HUES64 (cell line): ENCODE measurements around the gene GDAP2.
"Not testable (repeated sequence)": the region's sequence is repeated elsewhere in the genome, so short reads cannot be mapped to it uniquely, and the experiment has no call there.

Source experiments
- H3K27ac ChIP-seq: 2 replicates; pipeline ENCODE4 v1.7.0; 2013; ENCODE audit warnings: low read depth, low read length, inconsistent platforms
- H3K27me3 ChIP-seq: 2 replicates; pipeline ENCODE4 v1.6.1; 2013; ENCODE audit warnings: mild to moderate bottlenecking, low read length; ENCODE audit not compliant: insufficient read depth
- H3K36me3 ChIP-seq: 2 replicates; pipeline ENCODE4 v1.6.1; 2013; ENCODE audit warnings: mild to moderate bottlenecking, low read length; ENCODE audit not compliant: insufficient read depth
- H3K4me1 ChIP-seq: 2 replicates; pipeline ENCODE4 v1.6.1; 2013; ENCODE audit warnings: mild to moderate bottlenecking, low read length, moderate library complexity; ENCODE audit not compliant: insufficient read depth
- H3K4me3 ChIP-seq: 2 replicates; pipeline ENCODE4 v1.5.1; 2013; ENCODE audit warnings: mild to moderate bottlenecking, low read length, moderate library complexity
- H3K9ac ChIP-seq: 2 replicates; pipeline ENCODE4 v1.6.1; 2013; ENCODE audit warnings: mild to moderate bottlenecking, low read depth, low read length
- H3K9me3 ChIP-seq: 2 replicates; pipeline ENCODE4 v1.6.1; 2013; ENCODE audit warnings: low read depth, low read length; ENCODE audit not compliant: insufficient read depth
- WGBS: fragments of 150-250, 120-280 bp; methylation state at CpG from one replicate; pipeline ENCODE4 v1.1.7; 2013; ENCODE audit warnings: missing lambda C conversion rate; 5-methylcytosine and 5-hydroxymethylcytosine counted together

The GDAP2 gene

GRCh38 chr1:117932576-117932975 lies 3.2 kb upstream of the GDAP2 start:
- 95% methylated on average over 4 of the region's 4 CpGs for whole genome bisulfite sequencing

GRCh38 chr1:117930484-117930883 lies 1.1 kb upstream of the GDAP2 start:
- WGBS: 4% methylated on average over 6 of the region's 6 CpGs
- Histone ChIP-seq H3K27ac (no peak overlapping the region), H3K9ac (peak overlapping the region; percentile 85)

More at GRCh38 chr1:117932576-117932975, 3.2 kb upstream of the GDAP2 start:
- Histone ChIP-seq H3K9me3 (no peaks in the 10 kb centered on the region), H3K36me3 (peaks cover 50% of the 10 kb centered on the region), H3K27me3 (no peaks in the 10 kb centered on the region), H3K27ac (no peak overlapping the region), H3K4me1 (peaks cover 14% of the 10 kb centered on the region; the same call in 1 of the 2 replicates), H3K9ac (no peak overlapping the region), H3K4me3 (no peak overlapping the region)

GRCh38 chr1:117930173-117930447 lies 689 bp upstream of the GDAP2 start:
- H3K4me3 ChIP-seq: peak overlapping the region; percentile 98
- WGBS: 1% methylated on average over 12 of the region's 12 CpGs
- H3K27me3 ChIP-seq: no peaks in the 10 kb centered on the region
- H3K4me1 ChIP-seq: peaks cover 24% of the 10 kb centered on the region
- no peak overlapping the region for H3K27ac ChIP-seq
- H3K36me3 ChIP-seq: peaks cover 25% of the 10 kb centered on the region
- peak overlapping the region; percentile 85 for H3K9ac ChIP-seq
- H3K9me3 ChIP-seq: no peaks in the 10 kb centered on the region

More at GRCh38 chr1:117930484-117930883, 1.1 kb upstream of the GDAP2 start:
- H3K27me3 ChIP-seq: no peaks in the 10 kb centered on the region
- H3K4me1 ChIP-seq: peaks cover 24% of the 10 kb centered on the region
- no peaks in the 10 kb centered on the region for H3K9me3 ChIP-seq
- peak overlapping the region; percentile 98 for H3K4me3 ChIP-seq
- peaks cover 29% of the 10 kb centered on the region for H3K36me3 ChIP-seq

GRCh38 chr1:117928881-117929342 lies 509 bp downstream of the GDAP2 start:
- Histone ChIP-seq H3K9ac (peak overlapping the region; percentile 85), H3K4me1 (peaks cover 24% of the 10 kb centered on the region), H3K4me3 (peak overlapping the region; percentile 98), H3K36me3 (peaks cover 16% of the 10 kb centered on the region), H3K9me3 (no peaks in the 10 kb centered on the region), H3K27ac (no peak overlapping the region; the same call in 1 of the 2 replicates), H3K27me3 (no peaks in the 10 kb centered on the region)
- under 1% methylated on average over 24 of the region's 24 CpGs for WGBS

GRCh38 chr1:117925981-117926380 lies 3.4 kb downstream of the GDAP2 start:
- no peak overlapping the region for H3K4me3 ChIP-seq

GRCh38 chr1:117922717-117923116 lies 6.7 kb downstream of the GDAP2 start:
- not testable (repeated sequence) for H3K27me3 ChIP-seq, H3K4me3 ChIP-seq, H3K27ac ChIP-seq, H3K9ac ChIP-seq, H3K9me3 ChIP-seq
- 91% methylated on average over 7 of the region's 7 CpGs for WGBS
- peaks cover 27% of the 10 kb centered on the region for H3K36me3 ChIP-seq
- peaks cover 11% of the 10 kb centered on the region for H3K4me1 ChIP-seq

More at GRCh38 chr1:117925981-117926380, 3.4 kb downstream of the GDAP2 start:
- Histone ChIP-seq H3K27me3 (no peaks in the 10 kb centered on the region), H3K27ac (no peak overlapping the region), H3K9ac (no peak overlapping the region), H3K9me3 (no peaks in the 10 kb centered on the region), H3K36me3 (peaks cover 4% of the 10 kb centered on the region; the same call in 1 of the 2 replicates), H3K4me1 (peaks cover 23% of the 10 kb centered on the region)
- WGBS: 94% methylated on average over 3 of the region's 3 CpGs

GRCh38 chr1:117921991-117922390 lies 7.4 kb downstream of the GDAP2 start:
- WGBS: 95% methylated on average over 2 of the region's 2 CpGs
- H3K9ac ChIP-seq: no peak overlapping the region
- H3K4me3 ChIP-seq: no peak overlapping the region
- peaks cover 35% of the 10 kb centered on the region for H3K36me3 ChIP-seq
- no peaks in the 10 kb centered on the region for H3K9me3 ChIP-seq
- H3K4me1 ChIP-seq: peaks cover 5% of the 10 kb centered on the region; the same call in 1 of the 2 replicates
- H3K27me3 ChIP-seq: no peaks in the 10 kb centered on the region
- H3K27ac ChIP-seq: no peak overlapping the region

GRCh38 chr1:117919376-117919775 lies 10.0 kb downstream of the GDAP2 start:
- Histone ChIP-seq H3K4me1 (no peaks in the 10 kb centered on the region), H3K36me3 (peaks cover 57% of the 10 kb centered on the region), H3K9ac (no peak overlapping the region), H3K27ac (no peak overlapping the region), H3K9me3 (no peaks in the 10 kb centered on the region), H3K27me3 (no peaks in the 10 kb centered on the region), H3K4me3 (no peak overlapping the region)

- no peak overlapping the region for H3K4me3 ChIP-seq
- no peaks in the 10 kb centered on the region for H3K27me3 ChIP-seq
- H3K9ac ChIP-seq: no peak overlapping the region
- H3K36me3 ChIP-seq: peaks cover 81% of the 10 kb centered on the region
- H3K4me1 ChIP-seq: no peaks in the 10 kb centered on the region
- no peak overlapping the region for H3K27ac ChIP-seq
- no peaks in the 10 kb centered on the region for H3K9me3 ChIP-seq
These were observed 18.4 kb downstream of the GDAP2 start for GRCh38 chr1:117911051-117911450.

- no peak overlapping the region for H3K4me3 ChIP-seq
- no peaks in the 10 kb centered on the region for H3K27me3 ChIP-seq
- no peak overlapping the region for H3K9ac ChIP-seq
- no peaks in the 10 kb centered on the region for H3K9me3 ChIP-seq
- no peaks in the 10 kb centered on the region for H3K4me1 ChIP-seq
- no peak overlapping the region for H3K27ac ChIP-seq
- 95% methylated on average over 2 of the region's 2 CpGs for WGBS
- peaks cover 80% of the 10 kb centered on the region for H3K36me3 ChIP-seq
These were observed 24.4 kb downstream of the GDAP2 start for GRCh38 chr1:117905019-117905418.

GRCh38 chr1:117904485-117904884 lies 24.9 kb downstream of the GDAP2 start:
- Histone ChIP-seq H3K9ac (no peak overlapping the region), H3K27me3 (no peaks in the 10 kb centered on the region), H3K4me1 (no peaks in the 10 kb centered on the region), H3K4me3 (no peak overlapping the region), H3K36me3 (peaks cover 81% of the 10 kb centered on the region), H3K27ac (no peak overlapping the region), H3K9me3 (no peaks in the 10 kb centered on the region)
- 98% methylated on average over 3 of the region's 3 CpGs for WGBS

- H3K27ac ChIP-seq: no peak overlapping the region
- peaks cover 83% of the 10 kb centered on the region for H3K36me3 ChIP-seq
- no peak overlapping the region for H3K9ac ChIP-seq
- no peak overlapping the region for H3K4me3 ChIP-seq
- 96% methylated on average over 4 of the region's 4 CpGs for WGBS
- no peaks in the 10 kb centered on the region for H3K9me3 ChIP-seq
- no peaks in the 10 kb centered on the region for H3K4me1 ChIP-seq
- no peaks in the 10 kb centered on the region for H3K27me3 ChIP-seq
These were observed 26.5 kb downstream of the GDAP2 start for GRCh38 chr1:117902944-117903343.
